Measurements from ENCODE around the gene TEP1.
A peak's percentile ranks its signal among the peaks of the same experiment; 100 is the strongest.

TEP1 gene

DNA sequence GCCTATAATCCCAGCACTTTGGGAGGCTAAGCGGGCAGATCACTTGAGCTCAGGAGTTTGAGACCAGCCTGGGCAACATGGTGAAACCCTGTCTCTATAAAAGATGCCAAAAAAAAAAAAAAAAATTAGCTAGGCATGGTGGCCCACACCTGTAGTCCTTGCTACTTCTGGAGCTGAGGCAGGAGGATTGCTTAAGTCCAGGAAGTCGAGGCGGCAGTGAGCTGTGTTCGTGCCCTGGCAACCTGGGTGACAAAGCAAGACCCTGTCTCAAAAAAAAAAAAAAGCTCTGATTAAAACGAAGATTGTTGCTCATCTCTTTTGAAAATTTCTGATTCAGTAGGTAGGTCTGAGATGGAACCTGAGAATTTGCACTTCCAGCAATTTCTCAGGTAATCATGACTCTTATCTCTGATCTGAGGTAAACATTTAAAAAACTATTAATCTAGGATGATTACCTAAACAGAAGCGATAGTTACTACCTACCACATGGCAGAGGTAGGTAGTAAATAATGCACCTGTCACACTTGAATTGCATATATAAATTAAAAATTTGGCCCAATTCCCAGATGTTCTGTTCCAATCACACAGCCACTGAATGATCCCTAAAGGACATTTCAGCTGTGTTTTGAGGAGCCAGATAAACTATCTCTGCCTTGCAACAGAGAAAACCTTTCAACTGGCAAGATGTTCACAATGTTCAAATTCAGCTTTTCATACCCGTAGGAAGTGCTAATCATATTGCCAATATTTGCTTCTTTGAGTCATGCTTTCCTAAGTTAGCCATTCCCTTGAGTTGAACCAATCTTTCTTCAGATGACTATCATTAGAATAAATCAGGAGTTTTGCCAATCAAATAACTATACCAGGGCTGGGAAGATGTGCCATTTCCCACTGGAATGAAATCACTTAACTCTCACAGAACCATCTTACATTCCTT, 4.2 kb upstream of the TEP1 start:
- Mint-ChIP-seq H3K4me1 (ENCODE audit: low read depth) (peaks cover 24% of the 10 kb centered on the region), H3K4me3 (no peak overlapping the region), H3K36me3 (no peaks in the 10 kb centered on the region), H3K27ac (no peak overlapping the region), H3K9me3 (ENCODE audit: low read depth) (no peaks in the 10 kb centered on the region), H3K27me3 (no peaks in the 10 kb centered on the region)

DNA sequence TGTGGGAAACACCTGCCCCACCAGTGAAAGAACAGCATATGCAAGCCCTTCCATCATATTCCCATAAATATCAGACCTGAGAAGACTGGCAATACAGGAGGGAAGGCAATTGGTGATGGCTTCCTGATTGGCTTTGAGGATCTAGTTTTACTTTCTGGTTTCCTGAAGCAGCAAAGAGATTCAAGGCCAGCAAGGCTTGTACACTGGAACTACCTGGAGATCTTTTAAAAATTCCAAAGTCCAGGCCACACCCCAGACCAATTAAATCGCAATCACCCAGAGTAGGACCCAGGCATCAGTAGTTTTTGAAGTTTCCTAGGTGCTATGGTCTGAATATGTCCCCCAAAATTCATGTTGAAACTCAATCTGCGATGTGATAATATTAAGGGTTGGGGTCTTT, 2.9 kb upstream of the TEP1 start:
- Mint-ChIP-seq H3K4me1 (ENCODE audit: low read depth) (peaks cover 33% of the 10 kb centered on the region), H3K9me3 (ENCODE audit: low read depth) (no peaks in the 10 kb centered on the region), H3K27me3 (no peaks in the 10 kb centered on the region), H3K36me3 (no peaks in the 10 kb centered on the region), H3K27ac (peak overlapping the region; percentile 85), H3K4me3 (no peak overlapping the region)

DNA sequence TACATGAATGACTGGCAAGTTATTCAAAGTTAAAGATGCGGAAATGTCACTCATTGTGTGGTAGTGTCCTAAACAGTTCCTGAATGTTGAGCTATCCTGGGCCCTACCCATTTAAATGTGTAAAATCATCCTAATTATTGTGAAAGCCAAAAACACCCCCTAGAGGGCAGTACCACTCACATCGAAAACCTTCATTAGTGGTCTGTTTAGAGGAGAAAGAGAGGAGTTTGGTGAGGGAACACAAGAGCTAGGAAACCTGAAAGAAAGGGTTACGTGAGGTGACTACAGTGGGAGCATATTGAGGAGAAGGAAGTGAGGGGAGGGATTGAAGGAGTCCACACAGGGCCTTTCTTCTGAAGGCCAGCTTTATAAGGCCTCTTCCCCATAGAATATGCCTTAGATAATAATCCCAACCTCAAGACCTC, 2.5 kb upstream of the TEP1 start:
- Mint-ChIP-seq H3K27me3 (no peaks in the 10 kb centered on the region), H3K27ac (peak overlapping the region; percentile 85), H3K4me1 (ENCODE audit: low read depth) (peaks cover 36% of the 10 kb centered on the region), H3K36me3 (no peaks in the 10 kb centered on the region), H3K4me3 (no peak overlapping the region), H3K9me3 (ENCODE audit: low read depth) (no peaks in the 10 kb centered on the region)

DNA sequence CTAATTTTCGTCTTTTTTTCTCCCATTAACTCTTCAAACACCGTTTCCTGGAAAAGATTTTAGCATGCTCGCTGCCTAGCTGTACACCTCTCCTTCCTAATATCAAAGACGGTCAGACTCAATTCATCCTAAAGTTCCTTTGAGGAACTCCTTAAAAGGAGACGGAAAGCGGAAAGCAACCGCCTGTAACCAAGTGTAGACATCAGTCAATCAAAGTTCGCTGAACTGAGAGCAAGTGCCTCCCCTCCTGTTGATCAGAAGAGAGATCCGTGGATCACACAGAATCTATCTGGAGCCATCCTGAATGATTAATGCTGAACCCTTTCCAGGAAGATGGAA, 412 bp upstream of the TEP1 start:
- no peaks in the 10 kb centered on the region for H3K9me3 Mint-ChIP-seq (ENCODE audit: low read depth)
- H3K27me3 Mint-ChIP-seq: no peaks in the 10 kb centered on the region
- peak overlapping the region; percentile 95 for H3K27ac Mint-ChIP-seq
- peak overlapping the region; percentile 99 for H3K4me3 Mint-ChIP-seq
- peaks cover 45% of the 10 kb centered on the region for H3K4me1 Mint-ChIP-seq (ENCODE audit: low read depth)
- no peaks in the 10 kb centered on the region for H3K36me3 Mint-ChIP-seq

DNA sequence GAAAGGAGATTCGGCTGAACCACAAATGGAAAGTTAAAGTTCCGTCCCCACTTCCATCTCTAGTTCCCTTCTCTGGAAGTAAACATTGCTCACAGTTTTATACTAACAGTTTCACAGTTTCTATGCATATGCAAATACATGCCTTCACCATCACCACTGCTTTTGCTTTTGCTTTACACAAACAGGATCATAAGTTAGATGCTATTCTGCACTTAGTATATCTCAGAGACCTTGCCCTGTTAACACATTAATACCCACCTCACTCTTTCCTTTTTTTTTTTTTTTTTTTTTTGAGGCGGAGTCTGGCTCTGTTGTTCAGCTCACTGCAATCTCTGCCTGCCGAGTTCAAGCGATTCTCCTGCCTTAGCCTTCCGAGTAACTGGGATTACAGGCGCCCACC, 890 bp downstream of the TEP1 start:
- peak overlapping the region; percentile 95 for H3K27ac Mint-ChIP-seq
- peak overlapping the region; percentile 99 for H3K4me3 Mint-ChIP-seq
- no peaks in the 10 kb centered on the region for H3K27me3 Mint-ChIP-seq
- H3K36me3 Mint-ChIP-seq: no peaks in the 10 kb centered on the region
- no peaks in the 10 kb centered on the region for H3K9me3 Mint-ChIP-seq (ENCODE audit: low read depth)
- peaks cover 45% of the 10 kb centered on the region for H3K4me1 Mint-ChIP-seq (ENCODE audit: low read depth)

DNA sequence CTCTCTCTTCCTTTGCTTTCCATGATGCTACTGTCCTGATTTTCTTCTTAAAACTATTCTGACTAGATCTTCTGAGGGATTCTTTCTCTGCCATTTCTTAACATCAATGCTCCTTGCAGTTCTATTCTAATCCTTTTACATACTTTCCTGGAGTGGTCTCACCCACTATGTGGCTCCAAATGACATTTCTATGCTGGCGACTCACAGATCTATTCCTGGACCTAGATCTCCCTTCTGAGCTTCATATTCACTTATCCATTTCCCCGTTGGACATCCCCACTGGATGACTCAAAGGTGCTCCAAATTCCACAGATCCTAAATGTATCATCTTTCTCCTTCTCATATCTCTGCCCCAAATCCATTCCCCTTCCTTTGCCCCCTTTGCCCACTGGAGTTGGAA, 4.1 kb downstream of the TEP1 start:
- Mint-ChIP-seq H3K9me3 (ENCODE audit: low read depth) (no peaks in the 10 kb centered on the region), H3K4me3 (no peak overlapping the region), H3K27me3 (no peaks in the 10 kb centered on the region), H3K36me3 (peaks cover 3% of the 10 kb centered on the region), H3K4me1 (ENCODE audit: low read depth) (peaks cover 51% of the 10 kb centered on the region), H3K27ac (peak overlapping the region; percentile 50)

DNA sequence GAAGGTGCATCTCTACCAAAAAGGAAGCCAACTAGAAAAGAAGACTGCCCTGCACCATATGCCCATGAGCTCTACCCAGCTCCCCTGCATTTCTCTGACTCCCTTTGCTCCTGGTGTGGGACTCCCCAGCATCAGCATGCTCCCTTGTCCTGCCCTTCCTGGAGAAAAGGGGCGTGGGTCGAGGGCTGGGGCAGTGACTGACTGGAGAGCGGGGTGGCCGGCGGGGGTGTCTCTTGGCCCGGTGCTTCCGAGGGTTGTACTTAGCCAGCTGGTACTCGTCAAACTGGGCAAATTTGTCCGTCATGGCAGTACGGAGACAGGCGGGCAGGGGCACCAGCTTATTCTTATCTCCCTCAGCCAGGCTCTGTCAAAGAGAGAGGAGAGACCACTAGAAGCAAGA, 9.8 kb downstream of the TEP1 start:
- Mint-ChIP-seq H3K27me3 (no peaks in the 10 kb centered on the region), H3K4me3 (no peak overlapping the region), H3K27ac (peak overlapping the region; percentile 78), H3K4me1 (ENCODE audit: low read depth) (peaks cover 40% of the 10 kb centered on the region), H3K36me3 (peaks cover 16% of the 10 kb centered on the region), H3K9me3 (ENCODE audit: low read depth) (no peaks in the 10 kb centered on the region)

DNA sequence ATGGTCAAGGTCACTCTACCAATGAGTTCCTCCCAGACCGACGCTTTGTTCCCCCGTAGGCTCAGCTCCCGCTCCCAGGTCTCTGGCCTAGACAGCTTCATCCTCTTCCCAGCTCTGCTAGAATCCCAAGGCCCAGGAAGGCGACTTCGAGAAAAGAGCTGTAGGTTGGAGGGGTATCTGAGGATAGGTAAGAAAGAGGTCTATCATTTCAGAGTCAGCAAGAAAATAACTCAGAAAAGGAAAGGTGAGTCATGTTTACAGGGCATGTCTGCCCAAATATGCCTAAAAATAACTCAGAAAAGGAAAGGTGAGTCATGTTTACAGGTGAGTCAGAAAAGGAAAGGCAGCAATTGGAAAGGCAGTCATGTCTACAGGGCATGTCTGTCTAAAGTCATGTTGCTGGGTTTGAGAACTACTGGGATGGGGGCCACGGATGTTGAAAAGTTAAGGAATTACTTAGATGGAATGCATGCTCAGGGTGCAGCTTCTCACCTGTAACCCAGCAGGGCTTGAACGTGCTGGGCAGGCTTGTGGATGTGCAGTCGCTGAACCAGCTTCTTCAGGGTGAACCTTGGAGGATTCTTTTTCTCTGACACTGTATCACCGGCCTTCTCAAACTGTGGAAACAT, 12.2 kb downstream of the TEP1 start:
- Mint-ChIP-seq H3K27me3 (no peaks in the 10 kb centered on the region), H3K4me3 (peak overlapping the region; percentile 78), H3K36me3 (peaks cover 16% of the 10 kb centered on the region), H3K4me1 (ENCODE audit: low read depth) (peaks cover 29% of the 10 kb centered on the region), H3K9me3 (ENCODE audit: low read depth) (no peaks in the 10 kb centered on the region), H3K27ac (peak overlapping the region; percentile 95)

DNA sequence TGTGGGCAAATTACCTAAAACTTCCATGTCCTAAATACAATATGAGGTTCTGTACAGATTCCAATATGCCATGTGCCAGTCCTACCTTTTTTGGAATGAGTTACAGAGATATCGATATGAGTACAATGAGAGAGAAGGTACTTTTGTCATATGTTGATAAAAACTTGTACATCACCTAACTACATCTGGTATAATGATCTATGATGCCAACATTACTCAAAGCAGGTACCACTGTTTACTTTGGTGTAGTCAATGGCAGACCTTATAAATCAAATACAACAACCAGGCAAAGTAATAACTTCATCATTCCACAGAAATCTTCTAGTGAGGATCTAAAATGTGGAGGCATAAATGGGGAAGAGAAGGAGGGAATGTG, 12.7 kb downstream of the TEP1 start:
- H3K4me1 Mint-ChIP-seq (ENCODE audit: low read depth): peaks cover 28% of the 10 kb centered on the region
- H3K27ac Mint-ChIP-seq: peak overlapping the region; percentile 95
- H3K9me3 Mint-ChIP-seq (ENCODE audit: low read depth): no peaks in the 10 kb centered on the region
- H3K36me3 Mint-ChIP-seq: peaks cover 19% of the 10 kb centered on the region
- H3K4me3 Mint-ChIP-seq: peak overlapping the region; percentile 78
- H3K27me3 Mint-ChIP-seq: no peaks in the 10 kb centered on the region

DNA sequence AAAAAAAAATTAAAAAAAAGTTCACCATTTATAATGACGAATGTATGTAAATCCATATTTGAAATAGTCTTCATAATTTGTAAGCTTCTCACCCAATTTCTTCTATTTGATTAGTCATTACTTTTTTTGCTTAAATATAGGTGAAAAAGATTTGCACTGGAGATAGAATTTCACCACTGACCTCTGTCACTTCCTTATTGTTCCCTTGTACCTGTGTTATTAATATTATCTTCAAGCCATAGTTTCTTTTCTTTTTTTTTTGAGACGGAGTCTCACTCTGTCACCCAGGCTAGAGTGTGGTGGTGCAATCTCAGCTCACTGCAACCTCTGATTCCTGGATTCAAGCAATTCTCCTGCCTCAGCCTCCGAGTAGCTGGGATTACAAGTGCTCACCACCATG, 15.8 kb downstream of the TEP1 start:
- H3K27me3 Mint-ChIP-seq: no peaks in the 10 kb centered on the region
- peaks cover 15% of the 10 kb centered on the region for H3K36me3 Mint-ChIP-seq
- peaks cover 19% of the 10 kb centered on the region for H3K4me1 Mint-ChIP-seq (ENCODE audit: low read depth)
- H3K27ac Mint-ChIP-seq: no peak overlapping the region
- no peak overlapping the region for H3K4me3 Mint-ChIP-seq
- no peaks in the 10 kb centered on the region for H3K9me3 Mint-ChIP-seq (ENCODE audit: low read depth)

DNA sequence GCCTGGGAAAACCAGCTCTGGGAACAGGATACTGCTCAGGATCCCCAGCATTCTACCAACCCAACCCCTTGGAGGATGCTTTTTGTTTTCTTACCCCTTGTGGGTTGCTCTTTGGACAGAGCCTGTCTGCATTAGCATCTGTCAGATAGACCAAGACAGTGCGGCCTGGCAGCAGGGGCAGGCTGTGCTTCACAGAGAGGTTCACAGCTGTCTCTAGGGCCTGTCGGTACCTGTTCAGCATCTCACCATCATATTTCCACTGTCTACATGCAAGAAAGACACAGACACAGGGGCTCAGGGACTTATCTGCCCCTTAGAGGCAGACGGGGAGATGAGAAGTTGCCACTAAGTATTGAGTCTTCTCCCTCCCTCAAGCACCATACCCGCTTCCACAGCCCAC, 21.8 kb downstream of the TEP1 start:
- Mint-ChIP-seq H3K4me1 (ENCODE audit: low read depth) (no peaks in the 10 kb centered on the region), H3K27ac (no peak overlapping the region), H3K36me3 (peaks cover 14% of the 10 kb centered on the region)

DNA sequence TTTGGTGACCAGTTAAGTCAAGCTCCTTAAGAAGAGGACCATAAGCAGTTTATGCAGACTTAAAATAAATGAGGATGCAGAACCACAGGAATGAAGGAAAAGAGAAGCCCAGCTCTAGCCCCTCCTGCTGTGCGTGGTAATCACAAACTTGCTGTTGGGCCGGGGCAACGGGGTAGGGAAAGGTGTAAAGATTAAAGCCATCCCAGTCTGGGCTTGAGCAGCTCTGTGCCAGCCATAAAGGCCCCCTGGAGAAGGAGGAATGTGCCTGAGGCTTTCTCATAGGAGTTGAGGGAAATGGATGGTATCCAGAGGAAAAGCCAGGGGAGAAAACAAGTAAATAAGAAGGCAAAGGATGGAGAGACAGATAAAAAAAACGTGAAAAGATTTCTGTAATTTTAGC, 25.1 kb downstream of the TEP1 start:
- no peak overlapping the region for H3K27ac Mint-ChIP-seq

More for the DNA sequence above, 21.8 kb downstream of the TEP1 start:
- no peaks in the 10 kb centered on the region for H3K9me3 Mint-ChIP-seq (ENCODE audit: low read depth)
- no peaks in the 10 kb centered on the region for H3K27me3 Mint-ChIP-seq
- no peak overlapping the region for H3K4me3 Mint-ChIP-seq

DNA sequence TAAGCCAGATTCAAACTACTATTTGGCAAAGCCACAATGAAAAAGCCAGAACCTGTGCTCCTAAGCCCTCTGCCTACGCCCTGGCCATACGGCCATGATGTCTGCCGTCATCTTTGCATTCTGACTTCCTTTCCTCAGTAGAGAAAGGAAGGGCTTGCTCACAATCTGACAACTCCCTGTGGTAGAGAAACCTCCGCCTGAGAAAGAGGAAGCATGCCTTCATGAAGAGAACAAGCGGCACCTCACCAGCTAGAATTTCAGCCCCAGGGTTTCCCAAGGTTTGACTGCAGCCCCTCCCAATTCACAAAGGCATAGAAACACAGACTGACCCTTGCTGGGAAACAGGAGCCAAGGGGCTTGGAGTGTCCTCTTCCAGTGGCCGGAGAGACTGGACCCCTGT, 25.7 kb downstream of the TEP1 start:
- Mint-ChIP-seq H3K36me3 (peaks cover 8% of the 10 kb centered on the region), H3K9me3 (ENCODE audit: low read depth) (no peaks in the 10 kb centered on the region), H3K27ac (no peak overlapping the region), H3K4me1 (ENCODE audit: low read depth) (no peaks in the 10 kb centered on the region), H3K4me3 (no peak overlapping the region), H3K27me3 (no peaks in the 10 kb centered on the region)

More for the DNA sequence above, 25.1 kb downstream of the TEP1 start:
- H3K27me3 Mint-ChIP-seq: no peaks in the 10 kb centered on the region
- no peaks in the 10 kb centered on the region for H3K4me1 Mint-ChIP-seq (ENCODE audit: low read depth)
- H3K4me3 Mint-ChIP-seq: no peak overlapping the region
- no peaks in the 10 kb centered on the region for H3K9me3 Mint-ChIP-seq (ENCODE audit: low read depth)
- H3K36me3 Mint-ChIP-seq: peaks cover 8% of the 10 kb centered on the region

DNA sequence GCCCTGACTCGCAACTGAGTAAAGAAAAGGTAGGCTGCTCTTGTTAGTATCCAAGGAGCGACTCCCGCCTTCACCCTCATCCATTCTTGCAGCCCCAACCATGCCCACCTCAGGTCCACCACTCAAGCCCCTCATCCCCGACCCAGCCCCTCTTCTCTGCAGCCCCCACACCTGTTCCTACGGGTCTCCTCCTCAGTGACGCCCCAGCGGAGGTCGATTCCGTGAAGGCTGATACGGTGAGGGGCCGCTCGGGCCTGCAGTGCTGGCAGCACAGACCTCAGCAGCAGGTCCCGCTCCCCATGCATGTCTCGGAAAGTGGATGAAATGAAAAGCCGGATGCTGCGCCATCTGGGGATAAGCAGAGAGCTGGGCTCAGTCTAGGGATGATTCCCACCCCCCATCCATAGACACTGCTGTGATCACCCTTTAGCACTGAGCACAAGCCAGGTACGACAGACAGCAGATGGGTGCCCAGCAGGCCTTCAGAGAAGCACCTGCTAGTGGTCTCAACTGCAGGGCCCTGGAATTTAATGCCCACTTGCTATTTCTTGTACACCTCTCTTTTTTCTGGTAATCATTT, 26.9 kb downstream of the TEP1 start:
- Mint-ChIP-seq H3K4me3 (no peak overlapping the region), H3K27me3 (no peaks in the 10 kb centered on the region), H3K9me3 (ENCODE audit: low read depth) (no peaks in the 10 kb centered on the region), H3K4me1 (ENCODE audit: low read depth) (no peaks in the 10 kb centered on the region), H3K36me3 (peaks cover 8% of the 10 kb centered on the region), H3K27ac (no peak overlapping the region)

DNA sequence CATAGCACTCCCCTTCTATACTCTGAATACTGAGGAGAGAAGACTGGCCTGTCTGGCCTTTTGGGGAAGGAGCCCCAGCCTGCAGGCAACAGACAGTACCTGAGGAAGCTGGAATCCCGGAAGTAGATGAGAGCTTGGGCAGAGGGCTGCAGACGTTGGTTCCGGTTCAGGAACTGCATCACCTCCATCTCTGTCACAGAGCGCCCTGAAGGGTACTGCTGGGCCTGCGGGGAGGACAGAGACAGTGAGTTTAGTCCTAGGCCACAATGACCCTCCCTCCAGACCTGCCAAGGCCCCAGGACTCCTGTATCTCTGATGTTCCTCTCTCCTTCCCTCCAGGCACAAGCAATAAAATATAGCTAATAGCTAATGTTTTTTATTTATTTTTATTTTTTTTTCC, 28.4 kb downstream of the TEP1 start:
- H3K4me3 Mint-ChIP-seq: no peak overlapping the region

More for the DNA sequence above, 28.4 kb downstream of the TEP1 start:
- Mint-ChIP-seq H3K27ac (no peak overlapping the region), H3K4me1 (ENCODE audit: low read depth) (no peaks in the 10 kb centered on the region), H3K36me3 (peaks cover 7% of the 10 kb centered on the region), H3K9me3 (ENCODE audit: low read depth) (no peaks in the 10 kb centered on the region), H3K27me3 (no peaks in the 10 kb centered on the region)

Measured in activated naive CD8-positive, alpha-beta T cell (primary cell).